HepG2 (cell line): Measurements from ENCODE around the gene ZNF79. TPM values are rescaled to one million over a fixed set of nuclear protein-coding genes. Genes with fewer than 3 reads are reported as not detected.

Experiments
- ATAC-seq: fragments of 200-7000 bp; cut with Tn5 transposase; 3 replicates; pipeline ENCODE4 v1.9.1; 2020; ENCODE audit warnings: mild to moderate bottlenecking, moderate library complexity
- BruUV-seq: library from RNA; stranded (reverse); fragments of 400-500 nt; replicated peaks from 2 replicates; lab custom pipeline; 2021; lab: Mats Ljungman, UMichigan
- CTCF ChIA-PET: fragments of 300-600 bp; formaldehyde crosslinking; extraction: SDS; loops from one replicate; lab custom pipeline; 2021; ENCODE audit warnings: low total read pairs, inconsistent platforms, low intra/inter-chr PET ratio; lab: Yijun Ruan, JAX
- POLR2A ChIA-PET: fragments of 350-600 bp; sonication (Branson Sonifier 250); formaldehyde crosslinking; loops from one replicate; lab custom pipeline; 2020; ENCODE audit warnings: antibody characterized with exemption, inconsistent platforms; lab: Yijun Ruan, JAX
- DNase-seq: peaks from one replicate; pipeline ENCODE4 v3.0.0-alpha.2; 2015; ENCODE audit warnings: low spot score
- FAIRE-seq: peaks from 3 replicates; lab custom pipeline; 2011; peaks lifted over from hg19 to GRCh38; lab: Jason Lieb, UNC
- H2AFZ ChIP-seq: one replicate; pipeline ENCODE4 v1.6.1; 2011; ENCODE audit warnings: low read length, inconsistent platforms
- H3K27ac ChIP-seq: fragments of 300-600 bp; 3 replicates; pipeline ENCODE4 v1.8.0; 2011; ENCODE audit warnings: mixed run types, mild to moderate bottlenecking, mixed read lengths, low read length, inconsistent platforms; ENCODE audit not compliant: insufficient read depth; ENCODE audit errors: extremely low read length
- H3K27me3 ChIP-seq, 2 experiments: fragments of 200-600 bp in 1 of 2; 2 replicates in 1 of 2; 3 replicates in 1 of 2; pipeline versions ENCODE4 v1.6.0 to v1.8.0; 2011; ENCODE audit warnings: low read length in 2 of 2, mild to moderate bottlenecking in 2 of 2, moderate library complexity in 2 of 2, inconsistent platforms in 1 of 2; ENCODE audit not compliant: insufficient read depth in 2 of 2, control insufficient read depth in 1 of 2
- H3K36me3 ChIP-seq, 2 experiments: fragments of 200-600 bp in 1 of 2; replicated peaks in 1 of 2; 2 replicates in 1 of 2; 3 replicates in 1 of 2; pipeline versions ENCODE4 v1.5.1 to v1.8.0; 2011; ENCODE audit warnings: low read length in 2 of 2, inconsistent platforms in 1 of 2; ENCODE audit not compliant: insufficient read depth in 2 of 2, control insufficient read depth in 1 of 2
- H3K4me1 ChIP-seq: 2 replicates; pipeline ENCODE4 v1.5.1; 2012; ENCODE audit warnings: low read length, inconsistent platforms; ENCODE audit not compliant: insufficient read depth
- H3K4me2 ChIP-seq: 2 replicates; pipeline ENCODE4 v1.6.0; 2011; ENCODE audit warnings: low read depth, low read length, inconsistent platforms
- H3K4me3 ChIP-seq, 3 experiments: fragments of 200-600 bp in 1 of 3; sonication (generic), shearing (Covaris generic) in 1 of 3; replicated peaks in 1 of 3; 2 replicates each; pipeline ENCODE4 v1.5.1; 2011 to 2016; ENCODE audit warnings: low read length in 3 of 3, inconsistent platforms in 2 of 3, low read depth in 2 of 3, mild to moderate bottlenecking in 2 of 3, control low read depth in 1 of 3, mixed read lengths in 1 of 3; ENCODE audit not compliant: insufficient read depth in 1 of 3
- H3K79me2 ChIP-seq: one replicate; pipeline ENCODE4 v1.6.1; 2011; ENCODE audit warnings: low read length, inconsistent platforms; ENCODE audit not compliant: insufficient read depth
- H3K9ac ChIP-seq: 2 replicates; pipeline ENCODE4 v1.6.0; 2011; ENCODE audit warnings: mild to moderate bottlenecking, low read depth, low read length, inconsistent platforms; ENCODE audit not compliant: insufficient read depth
- H3K9me3 ChIP-seq: 2 replicates; pipeline ENCODE4 v1.5.1; 2012; ENCODE audit warnings: mild to moderate bottlenecking, low read length
- H4K20me1 ChIP-seq: 2 replicates; pipeline ENCODE4 v1.6.0; 2011; ENCODE audit warnings: inconsistent platforms, mild to moderate bottlenecking, low read length, moderate library complexity; ENCODE audit not compliant: insufficient read depth
- AKNA ChIP-seq: sonication (generic); formaldehyde crosslinking; IDR thresholded peaks from 2 replicates; pipeline ENCODE4 v1.4.0; 2020; ENCODE audit warnings: missing genetic modification reagents, borderline replicate concordance
- CTCF ChIP-seq: sonication (generic); formaldehyde crosslinking; IDR thresholded peaks from 2 replicates; pipeline ENCODE4 v1.5.0; 2020; ENCODE audit warnings: mild to moderate bottlenecking, missing genetic modification reagents, moderate library complexity
- FOXP1 ChIP-seq, 2 experiments: fragments of 450-650 bp in 1 of 2; IDR thresholded peaks; 2 replicates each; pipeline ENCODE4 v1.6.1; 2017 to 2018; ENCODE audit warnings: antibody characterized with exemption in 1 of 2
- KMT2A ChIP-seq: sonication (generic); formaldehyde crosslinking; IDR thresholded peaks from 2 replicates; pipeline ENCODE4 v1.4.0; 2020; ENCODE audit warnings: missing genetic modification reagents
- RARA ChIP-seq: IDR thresholded peaks from 2 replicates; pipeline ENCODE4 v1.6.1; 2016; ENCODE audit warnings: missing genetic modification reagents, missing compliant biosample characterization
- SOX5 ChIP-seq: IDR thresholded peaks from 2 replicates; pipeline ENCODE4 v1.6.1; 2016; ENCODE audit warnings: borderline replicate concordance
- SOX6 ChIP-seq, 2 experiments: fragments of 450-650 bp in 1 of 2; sonication (generic) in 1 of 2; formaldehyde crosslinking in 1 of 2; IDR thresholded peaks; 2 replicates each; pipeline versions ENCODE4 v1.4.0 to v1.6.1; 2017 to 2020; ENCODE audit warnings: antibody characterized with exemption in 1 of 2, mild to moderate bottlenecking in 1 of 2, missing genetic modification reagents in 1 of 2
- STAG1 ChIP-seq: sonication (generic); formaldehyde crosslinking; IDR thresholded peaks from 2 replicates; pipeline ENCODE4 v1.4.0; 2020; ENCODE audit warnings: missing genetic modification reagents
- ZBTB33 ChIP-seq: sonication (generic); formaldehyde crosslinking; IDR thresholded peaks from 2 replicates; pipeline ENCODE4 v1.4.0; 2020; ENCODE audit warnings: missing genetic modification reagents
- WGBS: methylation state at CpG from one replicate; pipeline ENCODE4 v1.1.6; 2017; ENCODE audit warnings: low lambda C conversion rate; 5-methylcytosine and 5-hydroxymethylcytosine counted together
- in situ Hi-C: cut with HindIII; loops from 2 replicates; pipeline ENCODE4 v1.10.0; 2017; ENCODE audit warnings: low pct_unique_long_range_greater_than_20kb; ENCODE audit not compliant: extremely low pct_ligation_motif_present
- intact Hi-C: fragments of 100-400 bp; cut with micrococcal nuclease; formaldehyde crosslinking; loops from one replicate; pipeline ENCODE4 v1.10.0; 2022; ENCODE audit not compliant: unreplicated experiment
- polyA plus RNA-seq, 8 experiments: library from polyadenylated mRNA; depleted of rRNA in 3 of 8; stranded (reverse) in 7 of 8; unstranded in 1 of 8; fragments of >200 nt; fragmentation: Illumina TruSeq in 4 of 8; extraction: Trizol in 4 of 8; gene quantifications; 2 replicates each; pipeline versions ENCODE4 v1.2.1 to v1.2.3, GENCODE V29; 2011 to 2016; ENCODE audit warnings: low read depth in 4 of 8, missing spikeins in 1 of 8, mixed read lengths in 1 of 8; ENCODE audit not compliant: insufficient read depth in 1 of 8
- total RNA-seq, 5 experiments: library from RNA; depleted of rRNA; stranded (reverse); fragments of >200 nt; fragmentation: Illumina TruSeq; extraction: Trizol; gene quantifications; 2 replicates each; pipeline ENCODE4 v1.2.3, GENCODE V29; 2016; ENCODE audit warnings: low read depth in 1 of 5

Gene ZNF79
- total and polyA plus RNA-seq, 2 of the 13 experiments (the other 11 are each of a cell fraction or from before 2014, with no cell fraction given): 3.7 to 8.1 TPM

- TF ChIP-seq AKNA (CRISPR knock-in tag): no peak
- TF ChIP-seq SOX6 (IDR thresholded peaks at IDR 0.05): no peak
- no peak for TF ChIP-seq SOX6 (CRISPR knock-in tag; IDR thresholded peaks at IDR 0.05)
- no peak for TF ChIP-seq RARA (CRISPR knock-in tag)
- TF ChIP-seq SOX5: 0 out of 2 replicates have a peak, but pooled peaks have one; percentile 4
Measured at GRCh38 chr9:127452691-127453090, 28.5 kb downstream of the ZNF79 start (continued).

- Histone ChIP-seq H3K9me3 (no peaks in the 10 kb centered on the region), H2AFZ (no peak overlapping the region), H3K4me2 (no peak overlapping the region), H3K79me2 (peaks cover 9% of the 10 kb centered on the region), H4K20me1 (peaks cover 5% of the 10 kb centered on the region; the same call in 1 of the 2 replicates), H3K36me3 (peaks cover 10 to 24% of the 10 kb centered on the region in 2 experiments; a peak in 4 of 5 replicates), H3K27ac (no peak overlapping the region), H3K4me1 (peaks cover 14% of the 10 kb centered on the region), H3K9ac (no peak overlapping the region), H3K4me3 (no peak overlapping the region), H3K27me3 (no peaks in the 10 kb centered on the region; a peak in 1 of 5 replicates)
- 96% methylated on average over 5 of the region's 6 CpGs for WGBS
- POLR2A ChIA-PET: interaction anchor here (2.0 kb wide), 1 partner anchor 8 kb away, joined by 4 read pairs; no protein-coding TSS in a partner anchor
- no TSS peak for BruUV-seq
- in situ Hi-C loops: no loop called here
- CTCF ChIA-PET: no interaction called here
- FAIRE-seq (no peak), DNase-seq (no peak), ATAC-seq (no peak)
- intact Hi-C loops: no loop called here
- TF ChIP-seq KMT2A (no peak), CTCF (CRISPR knock-in tag) (peak; percentile 41), ZBTB33 (CRISPR knock-in tag) (peak; percentile 37; the same call in 1 of the 2 replicates), FOXP1 (IDR thresholded peaks at IDR 0.05) (no peak), FOXP1 (CRISPR knock-in tag; IDR thresholded peaks at IDR 0.05) (no peak), STAG1 (CRISPR knock-in tag) (peak; percentile 31)
Measured at GRCh38 chr9:127455324-127455992, 31.3 kb downstream of the ZNF79 start.
